Endothelial cell of umbilical vein (primary cell): ENCODE data around the gene CD40. TPM values are rescaled to one million over a fixed set of nuclear protein-coding genes. Genes with fewer than 3 reads are reported as not detected.

Experiments
- BruUV-seq: library from RNA; stranded (reverse); fragments of 400-500 nt; replicated peaks from 2 replicates; lab custom pipeline; 2021; lab: Mats Ljungman, UMichigan
- CTCF ChIA-PET: fragments of 300-600, 350-600 bp; sonication (Branson Sonifier 250); formaldehyde crosslinking; loops from one replicate; lab custom pipeline; 2021; ENCODE audit warnings: antibody characterized with exemption, inconsistent platforms; lab: Charles Lee
- POLR2A ChIA-PET: fragments of 300-600, 350-600 bp; sonication (Branson Sonifier 250); formaldehyde crosslinking; loops from one replicate; lab custom pipeline; 2021; ENCODE audit warnings: antibody characterized with exemption, inconsistent platforms; lab: Charles Lee
- DNase-seq: peaks from one replicate; pipeline ENCODE4 v3.0.0-alpha.2; 2011; ENCODE audit warnings: low read depth, low spot score
- FAIRE-seq: peaks from 2 replicates; lab custom pipeline; 2011; peaks lifted over from hg19 to GRCh38; lab: Jason Lieb, UNC
- H2AFZ ChIP-seq: 2 replicates; pipeline ENCODE4 v1.6.0; 2012; ENCODE audit warnings: low read depth, low read length, control low read depth, inconsistent platforms
- H3K27ac ChIP-seq: 2 replicates; pipeline ENCODE4 v1.5.1; 2011; ENCODE audit warnings: low read depth, mild to moderate bottlenecking, control low read depth, low read length, moderate library complexity; ENCODE audit not compliant: insufficient read depth
- H3K27me3 ChIP-seq, 2 experiments: 2 replicates each; pipeline versions ENCODE4 v1.6.0 to v1.6.1; 2011; ENCODE audit warnings: low read length in 2 of 2, mixed read lengths in 1 of 2; ENCODE audit not compliant: control insufficient read depth in 2 of 2, insufficient read depth in 2 of 2
- H3K36me3 ChIP-seq, 2 experiments: 2 replicates in 1 of 2; 3 replicates in 1 of 2; pipeline ENCODE4 v1.5.1; 2011; ENCODE audit warnings: low read length in 2 of 2, mild to moderate bottlenecking in 1 of 2, moderate library complexity in 1 of 2; ENCODE audit not compliant: control insufficient read depth in 2 of 2, insufficient read depth in 2 of 2; ENCODE audit errors: extremely low read depth in 1 of 2
- H3K4me1 ChIP-seq: 3 replicates; pipeline ENCODE4 v1.5.1; 2011; ENCODE audit warnings: mild to moderate bottlenecking, low read length; ENCODE audit not compliant: control insufficient read depth, insufficient read depth; ENCODE audit errors: extremely low read depth
- H3K4me2 ChIP-seq: 2 replicates; pipeline ENCODE4 v1.6.1; 2011; ENCODE audit warnings: low read length, control low read depth, mixed read lengths; ENCODE audit not compliant: insufficient read depth
- H3K4me3 ChIP-seq, 3 experiments: fragments of 200-600 bp in 1 of 3; sonication (generic), shearing (Covaris generic) in 1 of 3; replicated peaks in 1 of 3; 2 replicates each; pipeline ENCODE4 v1.5.1; 2011 to 2016; ENCODE audit warnings: control low read depth in 3 of 3, low read length in 3 of 3, mild to moderate bottlenecking in 2 of 3, inconsistent platforms in 1 of 3, low read depth in 1 of 3, moderate library complexity in 1 of 3; ENCODE audit not compliant: insufficient read depth in 1 of 3
- H3K79me2 ChIP-seq: 2 replicates; pipeline ENCODE4 v1.6.0; 2012; ENCODE audit warnings: low read length, inconsistent platforms; ENCODE audit not compliant: control insufficient read depth, insufficient read depth
- H3K9ac ChIP-seq: replicated peaks from 2 replicates; pipeline ENCODE3; 2011; ENCODE audit warnings: low read length, control low read depth; ENCODE audit not compliant: insufficient read depth; ENCODE audit errors: extremely low read depth
- H3K9me1 ChIP-seq: replicated peaks from 3 replicates; pipeline ENCODE4 v1.6.0; 2011; ENCODE audit warnings: mild to moderate bottlenecking, low read length; ENCODE audit not compliant: control insufficient read depth, insufficient read depth; ENCODE audit errors: extremely low read depth
- H3K9me3 ChIP-seq: replicated peaks from 2 replicates; pipeline ENCODE4 v1.5.1; 2012; ENCODE audit warnings: low read length, inconsistent platforms; ENCODE audit not compliant: control insufficient read depth, insufficient read depth
- H4K20me1 ChIP-seq: replicated peaks from 2 replicates; pipeline ENCODE3; 2011; ENCODE audit warnings: mild to moderate bottlenecking, low read length; ENCODE audit not compliant: control insufficient read depth, insufficient read depth; ENCODE audit errors: extremely low read depth
- CTCF ChIP-seq, 2 donors: IDR thresholded peaks; 1 replicate in 1 of 2; 2 replicates in 1 of 2; pipeline ENCODE4 v1.5.1; 2011; ENCODE audit warnings: low read length in 2 of 2, mild to moderate bottlenecking in 2 of 2, moderate library complexity in 2 of 2, control low read depth in 1 of 2, inconsistent platforms in 1 of 2, low read depth in 1 of 2; ENCODE audit not compliant: insufficient read depth in 1 of 2; ENCODE audit errors: extremely low read depth in 1 of 2
- EZH2 ChIP-seq: IDR thresholded peaks from 2 replicates; pipeline ENCODE4 v1.6.1; 2012; ENCODE audit warnings: borderline replicate concordance, low read depth, mild to moderate bottlenecking, moderate library complexity, low read length, inconsistent platforms; ENCODE audit not compliant: severe bottlenecking
- FOS ChIP-seq: IDR thresholded peaks from 2 replicates; pipeline ENCODE4 v1.6.1; 2011; ENCODE audit warnings: mild to moderate bottlenecking, low read length, moderate library complexity, borderline replicate concordance; ENCODE audit not compliant: insufficient read depth
- GATA2 ChIP-seq: IDR thresholded peaks from 2 replicates; pipeline ENCODE4 v1.7.0; 2011; ENCODE audit warnings: low read depth, mild to moderate bottlenecking, moderate library complexity, mixed read lengths, low read length; ENCODE audit not compliant: insufficient read length, insufficient read depth
- MYC ChIP-seq: IDR thresholded peaks from one replicate; pipeline ENCODE4 v1.6.1; 2011; ENCODE audit warnings: mild to moderate bottlenecking, low read depth, low read length
- POLR2A ChIP-seq: IDR thresholded peaks from 2 replicates; pipeline ENCODE4 v1.6.1; 2012; ENCODE audit warnings: low read depth, mild to moderate bottlenecking, control low read depth, low read length
- POLR2AphosphoS5 ChIP-seq: IDR thresholded peaks from 2 replicates; pipeline ENCODE4 v1.6.1; 2012; ENCODE audit warnings: low read depth, mild to moderate bottlenecking, control low read depth, low read length, moderate library complexity; ENCODE audit not compliant: insufficient read depth
- dilution Hi-C: fragments of 300-500 bp; cut with MboI; formaldehyde crosslinking; loops from one replicate; pipeline ENCODE4 v1.15.0; 2019; ENCODE audit warnings: low sequenced_read_pairs; ENCODE audit not compliant: extremely low pct_ligation_motif_present
- intact Hi-C: fragments of 100-400 bp; cut with micrococcal nuclease; formaldehyde crosslinking; loops from one replicate; pipeline ENCODE4 v1.10.0; 2022
- polyA plus RNA-seq, 4 experiments: library from polyadenylated mRNA; depleted of rRNA in 3 of 4; stranded (reverse) in 3 of 4; unstranded in 1 of 4; fragments of >200 nt; gene quantifications; 2 replicates each; pipeline versions ENCODE4 v1.2.1 to v1.2.3, GENCODE V29; 2011 to 2012; ENCODE audit warnings: missing spikeins in 1 of 4
- total RNA-seq: library from RNA; stranded (reverse); gene quantifications from 2 replicates; pipeline ENCODE4 v1.2.3, GENCODE V29; 2021

CD40 gene
- total and polyA plus RNA-seq, 2 donors (not counting 3 experiments of a cell fraction or from before 2014, with no cell fraction given), result 36.6 to 38.3 TPM

- POLR2A ChIA-PET, result no interaction called here
- H3K9ac ChIP-seq, result no peak overlapping the region
- H3K27me3 ChIP-seq, result peaks cover 17 to 25% of the 10 kb centered on the region in 2 experiments
- CTCF ChIA-PET, result no interaction called here
- no peak overlapping the region for H3K4me2 ChIP-seq
- dilution Hi-C loops, result no loop called here
- TF ChIP-seq FOS (no peak), POLR2A (no peak), MYC (no peak), CTCF (IDR thresholded peaks at IDR 0.05; ENCODE audit: extremely low read depth in 1 of 2, insufficient read depth in 1 of 2, low read depth in 1 of 2, low read length in 2 of 2) (no peak), EZH2 (no peak), POLR2AphosphoS5 (no peak), GATA2 (no peak)
- intact Hi-C loops, result no loop called here
- H3K36me3 ChIP-seq, result no peaks in the 10 kb centered on the region
- no peak overlapping the region for H2AFZ ChIP-seq
- H3K4me1 ChIP-seq, result peaks cover 4% of the 10 kb centered on the region
- DNase-seq, result no peak
- no peak for FAIRE-seq
- no peaks in the 10 kb centered on the region for H3K79me2 ChIP-seq
- H3K27ac ChIP-seq, result no peak overlapping the region
- no peaks in the 10 kb centered on the region for H3K9me3 ChIP-seq
- BruUV-seq, result no TSS peak
- no peak overlapping the region for H3K4me3 ChIP-seq
- no peaks in the 10 kb centered on the region for H3K9me1 ChIP-seq
- H4K20me1 ChIP-seq, result no peaks in the 10 kb centered on the region
These were observed 5.0 kb upstream of the CD40 start for GRCh38 chr20:46113113-46113470.
